DND-41 (cell line): ENCODE measurements around the gene GCLC.

Experiments used
- ATAC-seq: fragments of 200-7000 bp; cut with Tn5 transposase; 3 replicates; pipeline ENCODE4 v1.9.1; 2021; ENCODE audit warnings: low read depth; ENCODE audit not compliant: insufficient read depth
- DNase-seq: peaks from one replicate; pipeline ENCODE4 v3.0.0-alpha.2; 2020
- H2AFZ ChIP-seq: 2 replicates; pipeline ENCODE4 v1.6.0; 2012; ENCODE audit warnings: low read depth, low read length
- H3K27ac ChIP-seq: 2 replicates; pipeline ENCODE4 v1.5.1; 2012; ENCODE audit warnings: low read length, inconsistent platforms
- H3K27me3 ChIP-seq: fragments of 200-600 bp; sonication (generic); 2 replicates; pipeline ENCODE4 v1.6.0; 2012; ENCODE audit warnings: low read length, mild to moderate bottlenecking, inconsistent platforms; ENCODE audit not compliant: insufficient read depth, poor library complexity
- H3K36me3 ChIP-seq: 2 replicates; pipeline ENCODE4 v1.5.1; 2012; ENCODE audit warnings: low read length, inconsistent platforms; ENCODE audit not compliant: insufficient read depth
- H3K4me1 ChIP-seq: 2 replicates; pipeline ENCODE4 v1.5.1; 2012; ENCODE audit warnings: mild to moderate bottlenecking, low read length; ENCODE audit not compliant: insufficient read depth
- H3K4me2 ChIP-seq: 2 replicates; pipeline ENCODE4 v1.6.0; 2012; ENCODE audit warnings: mild to moderate bottlenecking, moderate library complexity, low read length, inconsistent platforms; ENCODE audit not compliant: insufficient read depth
- H3K4me3 ChIP-seq, 2 experiments: fragments of 200-600 bp in 1 of 2; shearing (Covaris generic) in 1 of 2; 2 replicates each; pipeline ENCODE4 v1.5.1; 2012 to 2016; ENCODE audit warnings: inconsistent platforms in 2 of 2, low read length in 2 of 2, mild to moderate bottlenecking in 2 of 2, low read depth in 1 of 2, moderate library complexity in 1 of 2
- H3K79me2 ChIP-seq: 2 replicates; pipeline ENCODE4 v1.6.0; 2012; ENCODE audit warnings: low read length, inconsistent platforms; ENCODE audit not compliant: insufficient read depth
- H3K9ac ChIP-seq: 2 replicates; pipeline ENCODE4 v1.6.0; 2012; ENCODE audit warnings: low read depth, mild to moderate bottlenecking, inconsistent platforms, low read length, moderate library complexity
- H3K9me3 ChIP-seq: 2 replicates; pipeline ENCODE4 v1.5.1; 2012; ENCODE audit warnings: low read length, moderate library complexity, mild to moderate bottlenecking, inconsistent platforms; ENCODE audit not compliant: insufficient read depth, severe bottlenecking
- H4K20me1 ChIP-seq: 2 replicates; pipeline ENCODE4 v1.6.0; 2012; ENCODE audit warnings: low read length; ENCODE audit not compliant: insufficient read depth
- CTCF ChIP-seq: IDR thresholded peaks from 2 replicates; pipeline ENCODE4 v1.5.1; 2012; ENCODE audit warnings: borderline replicate concordance, low read length, moderate library complexity, mild to moderate bottlenecking; ENCODE audit not compliant: poor library complexity, severe bottlenecking; ENCODE audit errors: extremely low read depth
- EZH2 ChIP-seq: IDR thresholded peaks from 3 replicates; pipeline ENCODE4 v1.6.1; 2012; ENCODE audit warnings: borderline replicate concordance, low read depth, mild to moderate bottlenecking, moderate library complexity, low read length, inconsistent platforms; ENCODE audit not compliant: severe bottlenecking

Gene GCLC

GRCh38 chr6:53493635-53494025 is 51.3 kb downstream of the GCLC start:
- DNase-seq (no peak), ATAC-seq (no peak)
- Histone ChIP-seq H3K4me2 (no peak overlapping the region), H3K9ac (no peak overlapping the region), H2AFZ (no peak overlapping the region), H3K79me2 (no peaks in the 10 kb centered on the region), H3K4me1 (no peaks in the 10 kb centered on the region; the same call in 1 of the 2 replicates), H3K27ac (no peak overlapping the region), H3K9me3 (no peaks in the 10 kb centered on the region), H3K27me3 (no peaks in the 10 kb centered on the region), H4K20me1 (no peaks in the 10 kb centered on the region), H3K4me3 (no peak overlapping the region), H3K36me3 (peaks cover 3% of the 10 kb centered on the region; the same call in 1 of the 2 replicates)
- TF ChIP-seq EZH2 (no peak), CTCF (no peak)

- ATAC-seq = peak; percentile 78
- H3K4me2 ChIP-seq = no peak overlapping the region
- H3K9me3 ChIP-seq = no peaks in the 10 kb centered on the region
- no peak overlapping the region for H3K9ac ChIP-seq
- no peaks in the 10 kb centered on the region for H3K79me2 ChIP-seq
- H3K36me3 ChIP-seq = no peaks in the 10 kb centered on the region
- H3K27me3 ChIP-seq = no peaks in the 10 kb centered on the region
- no peak overlapping the region for H3K27ac ChIP-seq
- no peak for DNase-seq
- no peaks in the 10 kb centered on the region for H4K20me1 ChIP-seq
- H3K4me1 ChIP-seq = no peaks in the 10 kb centered on the region; the same call in 1 of the 2 replicates
- no peak overlapping the region for H3K4me3 ChIP-seq
- TF ChIP-seq EZH2 (no peak), CTCF (peak; percentile 88)
- H2AFZ ChIP-seq = no peak overlapping the region
Observed at GRCh38 chr6:53492860-53493634, 51.9 kb downstream of the GCLC start.

- no peak overlapping the region for H3K4me3 ChIP-seq
- no peaks in the 10 kb centered on the region for H3K9me3 ChIP-seq
- H2AFZ ChIP-seq = no peak overlapping the region
- H3K36me3 ChIP-seq = no peaks in the 10 kb centered on the region
- ATAC-seq (no peak), DNase-seq (no peak)
- TF ChIP-seq CTCF = no peak
- no peak for TF ChIP-seq EZH2
- H4K20me1 ChIP-seq = no peaks in the 10 kb centered on the region
- H3K4me1 ChIP-seq = peaks cover 28% of the 10 kb centered on the region
- H3K79me2 ChIP-seq = no peaks in the 10 kb centered on the region
- no peak overlapping the region for H3K4me2 ChIP-seq
- H3K27ac ChIP-seq = no peak overlapping the region
- H3K9ac ChIP-seq = no peak overlapping the region
- H3K27me3 ChIP-seq = no peaks in the 10 kb centered on the region
Observed at GRCh38 chr6:53487080-53487479, 57.8 kb downstream of the GCLC start.
